Activated CD4-positive, alpha-beta T cell treated with anti-CD3 and anti-CD28 coated beads, Interleukin-2, amount 50 U/mL, for 16 hours (primary cell): ENCODE measurements around the gene COL8A2.

Source experiments
- DNase-seq: peaks from one replicate; pipeline ENCODE4 v3.0.0-alpha.2; 2020

The COL8A2 gene

DNA sequence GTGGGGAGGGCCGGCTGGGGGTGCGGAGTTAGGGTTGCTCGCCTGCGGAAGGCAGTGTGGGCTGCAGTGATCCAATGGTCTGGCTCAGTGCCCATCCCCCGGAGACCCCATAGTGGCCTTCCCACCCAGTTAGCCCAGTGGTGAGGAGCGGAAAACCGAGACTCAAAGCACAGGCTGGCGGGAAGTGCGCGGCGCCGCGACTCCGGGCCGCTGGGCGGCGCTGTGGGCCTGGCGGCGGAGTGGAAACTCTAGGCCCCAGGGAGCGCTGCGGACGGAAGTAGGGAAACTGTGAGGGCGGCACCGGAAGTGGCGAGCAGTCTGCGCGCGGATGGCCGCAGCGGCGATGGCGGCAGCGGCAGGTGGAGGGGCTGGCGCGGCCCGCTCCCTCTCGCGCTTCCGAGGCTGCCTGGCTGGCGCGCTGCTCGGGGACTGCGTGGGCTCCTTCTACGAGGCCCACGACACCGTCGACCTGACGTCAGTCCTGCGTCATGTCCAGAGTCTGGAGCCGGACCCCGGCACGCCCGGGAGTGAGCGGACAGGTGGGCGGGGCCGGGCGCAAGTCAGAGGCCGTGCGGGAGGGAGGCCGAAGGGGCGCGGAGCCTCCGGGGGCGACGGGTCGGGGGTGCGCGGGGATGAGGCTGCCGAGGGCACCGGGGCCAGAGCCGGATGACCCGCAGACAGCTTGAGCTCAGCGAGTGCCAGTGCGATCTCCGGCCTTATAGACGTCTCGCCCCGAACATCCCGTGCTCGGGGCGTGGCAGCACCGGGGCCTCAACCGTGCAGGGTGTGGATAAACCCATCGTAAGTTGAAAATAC lies 36.2 kb downstream of the COL8A2 start, which contains the start of gene ADPRS:
TSS of gene ADPRS (plus strand) at position 316 of the 816 bp plus-strand sequence. CDS start at position 329, 13 bp downstream.
- peak; percentile 91 for DNase-seq

- DNase-seq = no peak
These were observed 36.8 kb downstream of the COL8A2 start for GRCh38 chr1:36088265-36088576.

DNA sequence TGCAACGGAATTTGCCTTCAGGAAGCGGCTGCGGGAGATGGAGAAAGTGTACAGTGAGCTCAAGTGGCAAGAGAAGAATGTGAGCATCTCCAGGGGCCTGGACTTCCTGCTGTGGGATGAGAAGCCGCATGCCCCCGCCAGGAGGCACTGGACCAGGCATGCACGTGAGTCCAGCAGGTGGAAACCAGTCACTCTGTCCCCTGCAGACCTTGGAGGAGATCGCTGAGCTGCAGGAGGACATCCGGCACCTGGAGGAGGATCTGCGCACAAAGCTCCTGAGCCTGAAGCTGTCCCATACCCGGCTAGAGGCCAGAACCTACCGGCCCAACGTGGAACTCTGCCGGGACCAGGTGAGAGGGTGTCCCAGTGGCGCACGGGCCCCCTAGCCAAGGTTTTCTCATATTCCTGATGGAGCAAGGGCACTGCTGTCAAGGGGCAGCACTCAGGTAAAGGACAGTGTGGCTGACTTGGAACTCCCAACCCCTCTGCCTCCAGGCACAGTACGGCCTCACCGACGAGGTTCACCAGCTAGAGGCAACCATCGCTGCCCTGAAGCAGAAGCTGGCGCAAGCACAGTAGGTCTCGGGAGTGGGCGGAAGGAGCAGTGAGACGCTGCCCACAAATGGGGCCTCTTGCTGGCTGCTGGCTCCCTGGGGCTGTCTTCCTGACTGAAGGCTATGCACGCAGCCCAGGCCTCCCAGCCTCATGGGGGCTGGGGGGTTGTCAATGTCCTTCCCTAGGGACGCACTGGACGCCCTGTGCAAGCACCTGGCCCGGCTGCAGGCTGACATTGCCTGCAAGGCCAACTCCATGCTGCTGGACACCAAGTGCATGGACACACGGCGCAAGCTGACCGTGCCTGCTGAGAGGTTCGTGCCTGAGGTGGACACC lies 37.5 kb downstream of the COL8A2 start:
- no peak for DNase-seq

GRCh38 chr1:36086529-36087232 lies 38.3 kb downstream of the COL8A2 start:
- no peak for DNase-seq

DNA sequence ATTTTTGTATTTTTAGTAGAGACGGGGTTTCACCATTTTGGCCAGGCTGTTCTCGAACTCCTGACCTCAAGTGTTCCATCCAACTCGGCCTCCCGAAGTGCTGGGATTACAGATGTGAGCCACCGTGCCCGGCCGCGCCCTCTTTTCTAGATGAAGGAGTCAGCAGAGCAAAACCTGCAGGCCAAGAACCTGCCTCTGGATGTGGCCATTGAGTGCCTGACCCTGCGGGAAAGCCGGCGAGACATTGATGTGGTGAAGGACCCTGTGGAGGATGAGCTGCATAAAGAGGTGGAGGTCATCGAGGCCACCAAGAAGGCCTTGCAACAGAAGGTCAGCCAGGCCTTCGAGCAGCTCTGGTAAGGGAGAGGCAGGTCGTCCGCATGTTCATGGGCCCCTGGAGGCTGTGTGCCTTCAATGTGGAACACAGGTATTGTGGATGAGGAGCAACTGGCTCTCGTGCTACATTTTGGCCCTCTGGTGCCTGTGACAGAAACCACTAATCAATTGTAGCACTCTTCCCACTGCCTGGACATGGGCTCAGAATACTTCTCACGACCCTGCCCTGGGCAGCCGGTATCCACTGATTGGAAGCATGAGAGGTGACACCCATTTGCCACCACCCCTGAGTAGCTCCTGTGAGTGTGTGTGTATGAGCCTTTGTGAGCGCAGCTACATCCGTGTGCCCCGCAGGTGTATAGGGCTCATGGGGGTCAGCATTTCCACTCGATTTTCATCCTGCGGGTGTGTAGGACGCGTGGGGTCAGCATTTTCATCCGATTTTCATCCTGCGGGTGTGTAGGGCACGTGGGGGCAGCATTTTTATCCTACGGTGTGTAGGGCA lies 39.1 kb downstream of the COL8A2 start:
- no peak for DNase-seq

DNA sequence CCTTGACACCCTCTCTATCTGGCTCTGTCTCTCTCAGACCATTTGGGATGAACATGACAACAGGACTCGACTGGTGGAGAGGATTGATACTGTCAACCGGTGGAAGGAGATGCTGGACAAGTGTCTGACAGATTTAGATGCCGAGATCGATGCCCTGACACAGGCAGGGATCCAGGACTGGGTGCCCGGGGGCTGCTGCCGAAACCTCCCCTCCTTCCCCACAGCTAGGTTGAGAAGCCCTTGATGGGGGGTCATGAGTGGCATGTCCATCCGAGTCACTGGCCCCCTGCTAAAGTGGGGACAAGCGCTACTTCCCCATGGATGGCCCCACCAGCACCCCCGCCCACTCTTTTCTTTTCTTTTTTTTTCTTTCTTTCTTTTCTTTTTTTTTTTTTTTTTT lies 39.9 kb downstream of the COL8A2 start:
- DNase-seq = no peak

GRCh38 chr1:36084497-36085115 lies 40.4 kb downstream of the COL8A2 start:
- DNase-seq = no peak

GRCh38 chr1:36083635-36084496 lies 41.2 kb downstream of the COL8A2 start, which contains the start of gene TEKT2:
Gene TEKT2, plus strand, starts transcription at chr1:36084094. Its CDS starts 828 bp downstream, at chr1:36084922.
- no peak for DNase-seq

GRCh38 chr1:36083219-36083618 lies 41.8 kb downstream of the COL8A2 start:
- DNase-seq = no peak

- DNase-seq = no peak
These were observed 43.0 kb downstream of the COL8A2 start for GRCh38 chr1:36081926-36082485.

DNA sequence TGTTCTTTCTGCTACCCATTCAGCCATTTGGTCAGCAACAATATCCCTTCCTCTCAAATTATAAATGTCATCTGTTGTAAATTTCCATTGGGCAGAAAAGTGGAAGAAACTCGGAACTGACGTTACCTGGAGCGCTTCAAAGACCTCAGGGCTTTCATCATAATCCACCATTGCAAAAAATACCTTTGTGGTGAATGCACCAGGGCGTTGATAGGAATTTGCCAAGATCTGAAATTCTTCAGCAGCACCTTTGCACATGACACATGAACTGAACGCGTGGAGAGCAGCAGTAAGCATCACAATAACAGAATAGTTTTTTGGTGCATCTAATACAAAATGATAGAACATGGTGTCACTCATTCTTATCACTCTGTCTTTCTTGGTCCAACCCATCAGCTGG lies 44.2 kb downstream of the COL8A2 start:
- no peak for DNase-seq

GRCh38 chr1:36080236-36080635 lies 44.8 kb downstream of the COL8A2 start:
- no peak for DNase-seq

DNA sequence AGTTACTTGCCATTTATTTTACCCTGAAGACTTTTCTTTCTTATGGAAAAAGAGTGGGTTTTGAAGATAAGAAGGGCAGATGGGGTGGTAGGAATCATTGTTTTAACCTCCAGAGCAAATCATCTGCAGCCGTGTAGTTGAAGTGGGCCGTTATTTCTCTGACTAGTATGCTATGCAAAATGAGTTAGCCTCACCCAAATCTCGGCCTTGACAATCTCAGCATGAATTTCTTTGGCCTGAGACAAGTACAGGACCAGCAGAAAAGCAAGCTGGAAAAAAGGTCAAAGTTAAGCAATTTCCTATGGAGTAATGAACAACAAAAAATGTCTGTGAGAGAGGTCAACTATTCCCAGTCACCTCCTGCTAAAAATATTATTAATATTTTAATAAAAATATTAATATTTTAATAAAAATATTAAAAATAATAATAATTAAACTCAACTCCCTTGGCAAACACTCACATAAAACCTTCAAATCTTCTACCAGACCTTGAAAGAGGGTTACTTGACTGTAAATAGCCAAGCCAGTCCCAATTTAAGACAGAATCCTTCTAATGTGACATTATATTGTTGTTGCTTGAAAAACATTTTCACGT lies 47.9 kb downstream of the COL8A2 start:
- no peak for DNase-seq

DNA sequence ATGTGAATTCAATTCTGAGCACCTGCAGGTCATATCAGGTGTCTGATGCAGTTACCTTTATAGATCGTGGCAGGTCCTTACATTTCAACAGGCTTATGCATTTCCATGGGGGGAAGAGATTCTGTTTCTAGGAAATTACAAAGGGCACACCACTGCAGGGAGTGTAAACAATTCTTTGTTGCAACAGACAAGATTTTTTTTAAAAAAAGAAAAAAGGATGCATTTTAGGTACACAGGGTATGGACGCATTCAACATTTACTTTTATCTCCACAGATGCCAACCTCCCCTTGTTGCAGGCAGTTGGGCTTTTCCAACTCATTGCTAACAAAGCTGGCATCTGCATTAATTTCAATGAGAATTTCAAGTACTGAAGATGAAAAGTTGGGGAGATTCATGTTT lies 54.7 kb downstream of the COL8A2 start:
- no peak for DNase-seq

- DNase-seq = no peak
These were observed 56.2 kb downstream of the COL8A2 start for GRCh38 chr1:36068866-36069265.

- DNase-seq = no peak
These were observed 57.2 kb downstream of the COL8A2 start for GRCh38 chr1:36067871-36068270.

- no peak for DNase-seq
These were observed 62.7 kb downstream of the COL8A2 start for GRCh38 chr1:36062315-36062714.

- DNase-seq = no peak
These were observed 69.3 kb downstream of the COL8A2 start for GRCh38 chr1:36055706-36056105.

DNA sequence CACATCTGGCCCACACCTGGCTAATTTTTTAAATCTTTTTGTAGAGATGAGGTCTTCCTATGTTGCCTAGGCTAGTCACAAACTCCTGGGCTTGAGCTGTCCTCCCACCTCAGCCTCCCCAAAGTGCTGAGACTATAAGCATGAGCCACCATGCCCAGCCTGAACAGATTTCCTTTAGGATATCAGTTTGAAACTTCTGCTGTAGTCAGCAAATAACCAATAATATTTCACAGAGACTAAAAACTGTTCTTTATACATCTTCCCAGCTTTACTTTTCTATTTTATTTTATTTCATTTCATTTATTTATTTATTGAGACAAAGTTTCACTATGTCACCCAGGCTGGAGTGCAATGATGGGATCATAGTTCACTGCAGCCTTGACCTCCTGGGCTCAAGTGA lies 71.0 kb downstream of the COL8A2 start:
- DNase-seq = no peak

- DNase-seq = no peak
These were observed 73.2 kb downstream of the COL8A2 start for GRCh38 chr1:36051821-36052220.
